K562 (cell line): Measurements from ENCODE around the gene TENM4. TPM values are rescaled to one million over a fixed set of nuclear protein-coding genes. Genes with fewer than 3 reads are reported as not detected.

Source experiments
- ATAC-seq: fragments of 200-7000 bp; cut with Tn5 transposase; 3 replicates; pipeline ENCODE4 v1.9.1; 2020; ENCODE audit warnings: moderate library complexity
- BruUV-seq: library from RNA; stranded (reverse); fragments of 400-500 nt; replicated peaks from 2 replicates; lab custom pipeline; 2021; lab: Mats Ljungman, UMichigan
- CTCF ChIA-PET: fragments of 300-600 bp; formaldehyde crosslinking; extraction: SDS; loops from one replicate; lab custom pipeline; 2021; ENCODE audit warnings: low intra/inter-chr PET ratio; lab: Yijun Ruan, JAX
- POLR2A ChIA-PET: fragments of 300-600, 350-650 bp; sonication (Branson Sonifier 250); formaldehyde crosslinking; extraction: SDS; loops from one replicate; lab custom pipeline; 2021; ENCODE audit warnings: antibody characterized with exemption, inconsistent platforms; lab: Yijun Ruan, JAX
- DNase-seq, 4 experiments: peaks; one replicate each; pipeline versions ENCODE4 v3.0.0 to v3.0.0-alpha.2; 2011 to 2018; ENCODE audit warnings: low spot score in 3 of 4, mixed read lengths in 3 of 4; ENCODE audit errors: extremely low read depth in 1 of 4
- FAIRE-seq: peaks from 2 replicates; lab custom pipeline; 2011; peaks lifted over from hg19 to GRCh38; lab: Jason Lieb, UNC
- H2AFZ ChIP-seq: 2 replicates; pipeline ENCODE4 v1.6.0; 2011; ENCODE audit warnings: low read depth, low read length, control low read depth, inconsistent platforms
- H3K27ac ChIP-seq: fragments of 200-600 bp; 3 replicates; pipeline ENCODE4 v1.8.0; 2011; ENCODE audit warnings: low read depth, mild to moderate bottlenecking, control low read depth, inconsistent platforms, low read length, moderate library complexity, mixed read lengths; ENCODE audit errors: extremely low read depth
- H3K27me3 ChIP-seq, 2 experiments: fragments of 300-600 bp in 1 of 2; 2 replicates in 1 of 2; 3 replicates in 1 of 2; pipeline versions ENCODE4 v1.6.0 to v1.8.0; 2011; ENCODE audit warnings: inconsistent platforms in 2 of 2, low read length in 2 of 2, mild to moderate bottlenecking in 1 of 2, mixed read lengths in 1 of 2, moderate library complexity in 1 of 2; ENCODE audit not compliant: control insufficient read depth in 2 of 2, insufficient read depth in 2 of 2
- H3K36me3 ChIP-seq: fragments of 300-600 bp; 3 replicates; pipeline ENCODE4 v1.8.0; 2011; ENCODE audit warnings: mild to moderate bottlenecking, low read length, inconsistent platforms; ENCODE audit not compliant: control insufficient read depth, insufficient read depth
- H3K4me1 ChIP-seq, 2 experiments: fragments of 200-600 bp in 1 of 2; replicated peaks in 1 of 2; 2 replicates in 1 of 2; 3 replicates in 1 of 2; pipeline versions ENCODE4 v1.5.1 to v1.8.0; 2011; ENCODE audit warnings: inconsistent platforms in 2 of 2, low read length in 2 of 2, mild to moderate bottlenecking in 1 of 2, mixed read lengths in 1 of 2, moderate library complexity in 1 of 2; ENCODE audit not compliant: control insufficient read depth in 2 of 2, insufficient read depth in 2 of 2
- H3K4me2 ChIP-seq: 2 replicates; pipeline ENCODE4 v1.6.1; 2011; ENCODE audit warnings: low read length, control low read depth, inconsistent platforms, mixed read lengths; ENCODE audit not compliant: insufficient read depth
- H3K4me3 ChIP-seq: fragments of 200-600 bp; sonication (generic), shearing (Covaris generic); 2 replicates; pipeline ENCODE4 v1.5.1; 2016; ENCODE audit warnings: control low read depth, inconsistent platforms
- H3K79me2 ChIP-seq: fragments of 200-600 bp; 3 replicates; pipeline ENCODE4 v1.8.0; 2011; ENCODE audit warnings: low read length, inconsistent platforms; ENCODE audit not compliant: control insufficient read depth, insufficient read depth
- H3K9ac ChIP-seq, 2 experiments: 2 replicates each; pipeline versions ENCODE4 v1.6.0 to v1.6.1; 2011; ENCODE audit warnings: low read depth in 2 of 2, low read length in 2 of 2, control low read depth in 1 of 2, inconsistent platforms in 1 of 2, mild to moderate bottlenecking in 1 of 2, mixed read lengths in 1 of 2; ENCODE audit not compliant: insufficient read depth in 1 of 2
- H3K9me1 ChIP-seq: one replicate; pipeline ENCODE4 v1.6.0; 2011; ENCODE audit warnings: inconsistent platforms, mild to moderate bottlenecking, low read length, moderate library complexity; ENCODE audit not compliant: control insufficient read depth, insufficient read depth
- H3K9me3 ChIP-seq: replicated peaks from 2 replicates; pipeline ENCODE4 v1.5.1; 2011; ENCODE audit warnings: low read depth, low read length, inconsistent platforms; ENCODE audit not compliant: control insufficient read depth, insufficient read depth
- H4K20me1 ChIP-seq: replicated peaks from 2 replicates; pipeline ENCODE4 v1.6.1; 2011; ENCODE audit warnings: low read length, inconsistent platforms, mixed read lengths; ENCODE audit not compliant: control insufficient read depth, insufficient read depth
- CREB3L1 ChIP-seq: fragments of 450-650 bp; IDR thresholded peaks from 2 replicates; pipeline ENCODE4 v1.6.1; 2014; ENCODE audit warnings: low read depth, mild to moderate bottlenecking, moderate library complexity, borderline replicate concordance
- GTF2F1 ChIP-seq: IDR thresholded peaks from 2 replicates; pipeline ENCODE4 v1.6.1; 2011; ENCODE audit warnings: low read depth, low read length, improper control_type of control experiment
- NR3C1 ChIP-seq: sonication (generic); formaldehyde crosslinking; IDR thresholded peaks from 2 replicates; pipeline ENCODE4 v1.8.1; 2022; ENCODE audit warnings: missing genetic modification reagents
- SMAD4 ChIP-seq: fragments of 250-450 bp; sonication (Bioruptor Pico); conservative IDR thresholded peaks from 2 replicates; pipeline ENCODE4 v1.8.0; 2021; ENCODE audit warnings: inconsistent platforms, mild to moderate bottlenecking, moderate library complexity
- SRSF1 ChIP-seq: fragments of 200-400 bp; formaldehyde crosslinking; IDR thresholded peaks from 2 replicates; pipeline ENCODE4 v1.6.1; 2017; ENCODE audit warnings: mild to moderate bottlenecking, low read depth, low read length, moderate library complexity
- TAF9B ChIP-seq: fragments of 450-650 bp; IDR thresholded peaks from 2 replicates; pipeline ENCODE4 v1.6.1; 2018; ENCODE audit warnings: mild to moderate bottlenecking; ENCODE audit not compliant: partially characterized antibody
- ZNF212 ChIP-seq: fragments of 450-650 bp; formaldehyde crosslinking; IDR thresholded peaks from 2 replicates; pipeline ENCODE4 v1.4.0; 2020; ENCODE audit warnings: mild to moderate bottlenecking
- ZNF780A ChIP-seq: fragments of 250-450 bp; sonication (Bioruptor Pico); IDR thresholded peaks from 2 replicates; pipeline ENCODE4 v1.5.0; 2021; ENCODE audit warnings: mild to moderate bottlenecking
- WGBS: fragments of 100-300 bp; shearing (Covaris generic); methylation state at CpG from one replicate; pipeline ENCODE4 v1.1.6; 2016; ENCODE audit warnings: low coverage, mixed read lengths; ENCODE audit not compliant: insufficient coverage; ENCODE audit errors: missing lambda C conversion rate; 5-methylcytosine and 5-hydroxymethylcytosine counted together
- in situ Hi-C: fragments of 300-500 bp; cut with MboI; formaldehyde crosslinking; loops from 4 replicates; pipeline ENCODE4 v1.15.0; 2018; ENCODE audit warnings: inconsistent platforms, mixed read lengths
- intact Hi-C: fragments of 100-400 bp; cut with micrococcal nuclease; formaldehyde crosslinking; loops from 2 replicates; pipeline ENCODE4 v1.14.2; 2022
- polyA plus RNA-seq, 8 experiments: library from polyadenylated mRNA; depleted of rRNA in 4 of 8; stranded (reverse) in 5 of 8; unstranded in 3 of 8; fragments of >200 nt; fragmentation: Nextera tagmentation in 2 of 8; fragmentation: Illumina TruSeq in 1 of 8; extraction: Ambion mirVana in 2 of 8; extraction: Trizol in 1 of 8; gene quantifications; 2 replicates each; pipeline versions ENCODE4 v1.2.1 to v1.2.3, GENCODE V29; 2011 to 2014; ENCODE audit warnings: inconsistent platforms in 1 of 8, missing spikeins in 1 of 8
- total RNA-seq, 7 experiments: library from RNA; depleted of rRNA in 6 of 7; stranded (reverse); fragments of >200 nt in 6 of 7; fragmentation: Illumina TruSeq in 2 of 7; extraction: Trizol in 2 of 7; gene quantifications; 2 replicates each; pipeline versions ENCODE4 v1.2.1 to v1.2.3, GENCODE V29; 2011 to 2021; ENCODE audit warnings: low replicate concordance in 1 of 7

Gene TENM4
- total and polyA plus RNA-seq, 9 of the 15 experiments (the other 6 are each of a cell fraction or from before 2014, with no cell fraction given): 0.16 TPM; not detected in 8

- ATAC-seq (no peak), DNase-seq (no peak), FAIRE-seq (no peak)
- TF ChIP-seq SRSF1: no peak
- TF ChIP-seq SMAD4 (CRISPR knock-in tag): no peak
- TF ChIP-seq GTF2F1: no peak
- no peak for TF ChIP-seq CREB3L1
- no peak for TF ChIP-seq ZNF212
- TF ChIP-seq TAF9B: no peak
- TF ChIP-seq NR3C1 (CRISPR knock-in tag): no peak
- no peak for TF ChIP-seq ZNF780A (CRISPR knock-in tag)
- no peaks in the 10 kb centered on the region for H4K20me1 ChIP-seq
- H3K4me2 ChIP-seq: no peak overlapping the region
- no peak overlapping the region for H3K4me3 ChIP-seq
- no peaks in the 10 kb centered on the region for H3K36me3 ChIP-seq
- in situ Hi-C loops: no loop called here
- WGBS: 0% methylated on average over 3 of the region's 3 CpGs
- no peaks in the 10 kb centered on the region for H3K4me1 ChIP-seq
- intact Hi-C loops: no loop called here
- POLR2A ChIA-PET: no interaction called here
- no peak overlapping the region for H2AFZ ChIP-seq
- H3K9me3 ChIP-seq: no peaks in the 10 kb centered on the region
- H3K9me1 ChIP-seq: no peaks in the 10 kb centered on the region
- no peaks in the 10 kb centered on the region for H3K27me3 ChIP-seq
- no TSS peak for BruUV-seq
- no peak overlapping the region for H3K27ac ChIP-seq
- H3K9ac ChIP-seq: no peak overlapping the region
- CTCF ChIA-PET: no interaction called here
- no peaks in the 10 kb centered on the region for H3K79me2 ChIP-seq
Measured at GRCh38 chr11:79340535-79340934, 100.3 kb downstream of the TENM4 start.
